Activated B cell treated with CpG ODN at 0.5 μM for 24 hours (primary cell): Measurements from ENCODE around the gene ZNF668. TPM values are rescaled to one million over a fixed set of nuclear protein-coding genes. Genes with fewer than 3 reads are reported as not detected.

Source experiments
- ATAC-seq: fragments of 200-7000 bp; cut with Tn5 transposase; one replicate; pipeline ENCODE4 v1.10.0; 2021; ENCODE audit warnings: low read depth, mild to moderate bottlenecking, moderate library complexity
- CTCF ChIA-PET: fragments of 350-600 bp; sonication (Branson Sonifier 250); formaldehyde crosslinking; loops from one replicate; lab custom pipeline; 2021; ENCODE audit warnings: antibody characterized with exemption; lab: Charles Lee
- POLR2A ChIA-PET: fragments of 350-600 bp; sonication (Branson Sonifier 250); formaldehyde crosslinking; loops from one replicate; lab custom pipeline; 2021; ENCODE audit warnings: antibody characterized with exemption; lab: Charles Lee
- DNase-seq: peaks from one replicate; pipeline ENCODE4 v3.0.0; 2022
- H3K27ac Mint-ChIP-seq: one replicate; pipeline ENCODE4 v1.8.0; 2020; ENCODE audit warnings: mixed read lengths
- H3K27me3 Mint-ChIP-seq: one replicate; pipeline ENCODE4 v1.8.0; 2021; ENCODE audit warnings: mixed read lengths
- H3K36me3 Mint-ChIP-seq: one replicate; pipeline ENCODE4 v1.8.0; 2021; ENCODE audit warnings: low read depth, mixed read lengths
- H3K4me1 Mint-ChIP-seq: one replicate; pipeline ENCODE4 v1.8.0; 2021; ENCODE audit warnings: mixed read lengths
- H3K4me3 Mint-ChIP-seq: one replicate; pipeline ENCODE4 v1.8.0; 2020; ENCODE audit warnings: mild to moderate bottlenecking, mixed read lengths
- H3K9me3 Mint-ChIP-seq: one replicate; pipeline ENCODE4 v1.8.0; 2020; ENCODE audit warnings: mixed read lengths
- intact Hi-C: fragments of 100-400 bp; cut with micrococcal nuclease; formaldehyde crosslinking; loops from one replicate; pipeline ENCODE4 v1.15.1; 2024
- total RNA-seq: library from RNA; stranded (reverse); gene quantifications from 2 replicates; pipeline ENCODE4 v1.2.3, GENCODE V29; 2022
- TF ChIP-seq, protein P1 (sequence below): fragments of 200-600 bp; IDR thresholded peaks from one replicate; pipeline ENCODE4 v1.8.0; 2022; ENCODE audit warnings: antibody characterized with exemption, mild to moderate bottlenecking

ZNF668 gene
- total RNA-seq, 1 donor from 2014 or later, result 10.1 TPM

GRCh38 chr16:31114468-31114867 is 40.4 kb upstream of the ZNF668 start:
- POLR2A ChIA-PET, result interaction anchor here (0.7 kb wide), 1 partner anchor 82 kb away, joined by 5 read pairs; no protein-coding TSS in a partner anchor
- intact Hi-C loops, result loop anchor here (10.0 kb wide), 1 partner anchor 220 kb away; no protein-coding TSS in a partner anchor
- Mint-ChIP-seq H3K9me3 (no peaks in the 10 kb centered on the region), H3K36me3 (peaks cover 47% of the 10 kb centered on the region), H3K4me1 (peaks cover 25% of the 10 kb centered on the region), H3K27me3 (no peaks in the 10 kb centered on the region), H3K4me3 (no peak overlapping the region), H3K27ac (no peak overlapping the region)
- CTCF ChIA-PET, result no interaction called here
- ATAC-seq (no peak), DNase-seq (no peak)
- TF ChIP-seq, protein P1, sequence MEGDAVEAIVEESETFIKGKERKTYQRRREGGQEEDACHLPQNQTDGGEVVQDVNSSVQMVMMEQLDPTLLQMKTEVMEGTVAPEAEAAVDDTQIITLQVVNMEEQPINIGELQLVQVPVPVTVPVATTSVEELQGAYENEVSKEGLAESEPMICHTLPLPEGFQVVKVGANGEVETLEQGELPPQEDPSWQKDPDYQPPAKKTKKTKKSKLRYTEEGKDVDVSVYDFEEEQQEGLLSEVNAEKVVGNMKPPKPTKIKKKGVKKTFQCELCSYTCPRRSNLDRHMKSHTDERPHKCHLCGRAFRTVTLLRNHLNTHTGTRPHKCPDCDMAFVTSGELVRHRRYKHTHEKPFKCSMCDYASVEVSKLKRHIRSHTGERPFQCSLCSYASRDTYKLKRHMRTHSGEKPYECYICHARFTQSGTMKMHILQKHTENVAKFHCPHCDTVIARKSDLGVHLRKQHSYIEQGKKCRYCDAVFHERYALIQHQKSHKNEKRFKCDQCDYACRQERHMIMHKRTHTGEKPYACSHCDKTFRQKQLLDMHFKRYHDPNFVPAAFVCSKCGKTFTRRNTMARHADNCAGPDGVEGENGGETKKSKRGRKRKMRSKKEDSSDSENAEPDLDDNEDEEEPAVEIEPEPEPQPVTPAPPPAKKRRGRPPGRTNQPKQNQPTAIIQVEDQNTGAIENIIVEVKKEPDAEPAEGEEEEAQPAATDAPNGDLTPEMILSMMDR, result no peak

DNA sequence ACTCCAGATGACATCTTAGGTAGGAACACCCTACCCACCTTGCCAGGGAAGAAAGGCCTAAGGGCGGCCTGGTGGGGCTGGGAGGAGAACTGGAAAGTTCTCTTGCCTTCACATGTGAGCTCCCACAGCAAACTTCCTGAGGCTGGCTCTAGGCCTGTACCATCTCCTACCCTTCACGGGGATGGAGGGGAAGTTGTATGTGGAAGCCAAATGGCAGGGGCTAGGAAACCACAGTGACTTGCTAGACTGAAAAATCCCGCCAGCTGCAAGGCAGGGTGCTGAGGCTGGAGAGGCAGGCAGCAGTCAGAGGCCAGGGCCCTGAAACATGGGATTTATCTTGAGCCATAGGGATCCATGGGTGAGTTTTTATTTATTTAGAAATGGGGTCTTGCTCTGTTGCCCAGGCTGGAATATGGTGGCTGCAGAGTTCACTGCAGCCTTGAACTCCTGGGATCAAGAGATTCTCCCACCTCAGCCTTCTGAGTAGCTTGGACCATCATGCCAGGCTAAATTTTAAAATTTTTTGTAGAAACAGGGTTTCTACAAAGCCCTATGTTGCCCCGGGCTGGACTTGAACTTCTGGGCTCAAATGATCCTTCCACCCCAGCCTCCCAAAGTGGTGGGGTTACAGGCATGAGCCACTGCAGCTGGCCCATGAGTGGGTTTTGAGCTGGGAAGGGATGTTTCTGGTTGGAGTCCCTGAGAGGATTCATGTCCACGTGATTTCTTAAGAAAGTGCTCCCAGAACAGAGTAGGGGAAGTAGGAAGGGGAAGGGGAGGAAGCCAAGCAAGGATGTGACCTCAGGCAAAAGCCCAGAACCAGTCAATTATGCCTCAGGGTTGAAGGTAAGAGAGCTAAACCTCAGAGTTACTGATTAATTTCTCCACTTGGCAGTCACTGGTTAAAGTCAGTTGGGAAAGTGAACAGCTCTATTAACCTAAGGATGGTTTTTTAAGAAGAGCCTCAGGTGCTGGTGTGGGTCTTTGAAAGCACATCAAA is 39.4 kb upstream of the ZNF668 start:
- no peak for ATAC-seq
- Mint-ChIP-seq H3K4me3 (no peak overlapping the region), H3K9me3 (no peaks in the 10 kb centered on the region), H3K27me3 (no peaks in the 10 kb centered on the region), H3K4me1 (peaks cover 23% of the 10 kb centered on the region), H3K27ac (no peak overlapping the region), H3K36me3 (peaks cover 38% of the 10 kb centered on the region)
- intact Hi-C loops, result loop anchor here (10.0 kb wide), 1 partner anchor 221 kb away; no protein-coding TSS in a partner anchor
- ChIA-PET CTCF (no interaction called here), POLR2A (interaction anchor here (0.6 kb wide), 1 partner anchor 10 kb away, joined by 3 read pairs; no protein-coding TSS in a partner anchor)
- TF ChIP-seq, protein P1, result no peak
- no peak for DNase-seq

DNA sequence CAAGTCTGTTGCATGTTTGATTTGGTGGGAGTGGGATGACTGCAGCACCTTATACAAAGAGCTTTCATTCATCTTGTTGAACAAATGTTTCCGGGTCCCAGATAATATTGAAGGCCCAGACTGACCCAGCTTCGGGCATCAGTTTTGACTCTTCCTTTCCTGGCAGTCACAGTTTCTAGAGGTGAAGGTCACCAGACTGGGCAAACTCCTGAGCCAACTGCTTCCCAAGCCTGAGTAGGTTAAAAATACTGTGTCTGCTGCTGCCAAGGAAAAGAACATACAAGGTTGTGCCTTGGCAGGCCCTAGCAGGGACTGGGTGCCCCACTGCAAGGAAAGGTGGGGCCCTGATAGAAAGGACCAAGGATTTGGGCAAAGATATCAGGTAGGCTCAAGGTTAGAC is 38.7 kb upstream of the ZNF668 start:
- Mint-ChIP-seq H3K4me3 (no peak overlapping the region), H3K27ac (no peak overlapping the region)

GRCh38 chr16:31111881-31112466 is 37.9 kb upstream of the ZNF668 start:
- intact Hi-C loops, result loop anchor here (10.0 kb wide), 1 partner anchor 223 kb away; no protein-coding TSS in a partner anchor
- ChIA-PET CTCF (no interaction called here), POLR2A (no interaction called here)
- no peak overlapping the region for H3K4me3 Mint-ChIP-seq
- H3K27ac Mint-ChIP-seq, result no peak overlapping the region
- no peaks in the 10 kb centered on the region for H3K27me3 Mint-ChIP-seq
- DNase-seq (no peak), ATAC-seq (no peak)
- peaks cover 24% of the 10 kb centered on the region for H3K4me1 Mint-ChIP-seq
- TF ChIP-seq, protein P1, result no peak
- peaks cover 32% of the 10 kb centered on the region for H3K36me3 Mint-ChIP-seq
- H3K9me3 Mint-ChIP-seq, result no peaks in the 10 kb centered on the region

More for the DNA sequence above, 38.7 kb upstream of the ZNF668 start:
- H3K36me3 Mint-ChIP-seq, result peaks cover 33% of the 10 kb centered on the region
- ATAC-seq (no peak), DNase-seq (no peak)
- ChIA-PET CTCF (no interaction called here), POLR2A (interaction anchor here (0.6 kb wide), 1 partner anchor 10 kb away, joined by 3 read pairs; no protein-coding TSS in a partner anchor)
- no peaks in the 10 kb centered on the region for H3K9me3 Mint-ChIP-seq
- H3K4me1 Mint-ChIP-seq, result peaks cover 21% of the 10 kb centered on the region
- H3K27me3 Mint-ChIP-seq, result no peaks in the 10 kb centered on the region
- TF ChIP-seq, protein P1, result no peak
- intact Hi-C loops, result loop anchor here (10.0 kb wide), 1 partner anchor 222 kb away; no protein-coding TSS in a partner anchor
